Measurements from ENCODE around the gene SNED1.

The SNED1 gene

DNA sequence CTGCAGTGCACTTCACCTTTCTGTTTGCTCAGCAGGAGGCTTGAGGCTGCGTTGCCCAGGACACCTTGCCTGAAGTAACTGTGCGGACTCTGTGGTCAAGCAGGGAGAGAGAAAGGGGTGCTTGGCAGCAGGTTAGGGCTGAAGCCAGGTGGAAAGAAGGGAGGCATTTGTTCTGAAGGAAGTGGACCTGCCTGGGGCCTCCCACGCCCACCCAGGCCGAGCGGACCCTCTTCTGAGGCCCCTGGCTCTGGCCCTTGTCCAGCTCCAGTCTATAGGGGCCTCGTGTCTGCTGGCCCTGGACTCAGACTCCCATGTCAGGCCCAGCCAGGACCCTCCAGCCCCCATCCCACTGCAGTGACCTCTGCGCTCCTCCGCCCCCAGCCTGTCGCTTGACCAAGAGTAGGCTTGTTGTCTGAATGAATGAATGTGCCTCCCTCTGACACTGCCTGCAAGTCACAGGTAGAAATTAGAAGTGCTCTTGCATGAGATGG lies 2.5 kb downstream of the SNED1 start:
- Histone ChIP-seq H3K9me3 (ENCODE audit: control insufficient read depth, low read length) (no peaks in the 10 kb centered on the region), H3K4me1 (peaks cover 25% of the 10 kb centered on the region), H3K36me3 (ENCODE audit: control insufficient read depth, insufficient read depth, low read length) (no peaks in the 10 kb centered on the region), H2AFZ (no peak overlapping the region), H3K27ac (no peak overlapping the region), H3K4me2 (ENCODE audit: low read length) (no peak overlapping the region), H3K4me3 (ENCODE audit: low read depth, low read length) (no peak overlapping the region), H3K9ac (no peak overlapping the region), H3K79me2 (no peaks in the 10 kb centered on the region), H3K27me3 (ENCODE audit: control insufficient read depth, insufficient read depth, low read length) (no peaks in the 10 kb centered on the region)
- TF ChIP-seq, protein P1, sequence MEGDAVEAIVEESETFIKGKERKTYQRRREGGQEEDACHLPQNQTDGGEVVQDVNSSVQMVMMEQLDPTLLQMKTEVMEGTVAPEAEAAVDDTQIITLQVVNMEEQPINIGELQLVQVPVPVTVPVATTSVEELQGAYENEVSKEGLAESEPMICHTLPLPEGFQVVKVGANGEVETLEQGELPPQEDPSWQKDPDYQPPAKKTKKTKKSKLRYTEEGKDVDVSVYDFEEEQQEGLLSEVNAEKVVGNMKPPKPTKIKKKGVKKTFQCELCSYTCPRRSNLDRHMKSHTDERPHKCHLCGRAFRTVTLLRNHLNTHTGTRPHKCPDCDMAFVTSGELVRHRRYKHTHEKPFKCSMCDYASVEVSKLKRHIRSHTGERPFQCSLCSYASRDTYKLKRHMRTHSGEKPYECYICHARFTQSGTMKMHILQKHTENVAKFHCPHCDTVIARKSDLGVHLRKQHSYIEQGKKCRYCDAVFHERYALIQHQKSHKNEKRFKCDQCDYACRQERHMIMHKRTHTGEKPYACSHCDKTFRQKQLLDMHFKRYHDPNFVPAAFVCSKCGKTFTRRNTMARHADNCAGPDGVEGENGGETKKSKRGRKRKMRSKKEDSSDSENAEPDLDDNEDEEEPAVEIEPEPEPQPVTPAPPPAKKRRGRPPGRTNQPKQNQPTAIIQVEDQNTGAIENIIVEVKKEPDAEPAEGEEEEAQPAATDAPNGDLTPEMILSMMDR (IDR thresholded peaks at IDR 0.05): no peak

DNA sequence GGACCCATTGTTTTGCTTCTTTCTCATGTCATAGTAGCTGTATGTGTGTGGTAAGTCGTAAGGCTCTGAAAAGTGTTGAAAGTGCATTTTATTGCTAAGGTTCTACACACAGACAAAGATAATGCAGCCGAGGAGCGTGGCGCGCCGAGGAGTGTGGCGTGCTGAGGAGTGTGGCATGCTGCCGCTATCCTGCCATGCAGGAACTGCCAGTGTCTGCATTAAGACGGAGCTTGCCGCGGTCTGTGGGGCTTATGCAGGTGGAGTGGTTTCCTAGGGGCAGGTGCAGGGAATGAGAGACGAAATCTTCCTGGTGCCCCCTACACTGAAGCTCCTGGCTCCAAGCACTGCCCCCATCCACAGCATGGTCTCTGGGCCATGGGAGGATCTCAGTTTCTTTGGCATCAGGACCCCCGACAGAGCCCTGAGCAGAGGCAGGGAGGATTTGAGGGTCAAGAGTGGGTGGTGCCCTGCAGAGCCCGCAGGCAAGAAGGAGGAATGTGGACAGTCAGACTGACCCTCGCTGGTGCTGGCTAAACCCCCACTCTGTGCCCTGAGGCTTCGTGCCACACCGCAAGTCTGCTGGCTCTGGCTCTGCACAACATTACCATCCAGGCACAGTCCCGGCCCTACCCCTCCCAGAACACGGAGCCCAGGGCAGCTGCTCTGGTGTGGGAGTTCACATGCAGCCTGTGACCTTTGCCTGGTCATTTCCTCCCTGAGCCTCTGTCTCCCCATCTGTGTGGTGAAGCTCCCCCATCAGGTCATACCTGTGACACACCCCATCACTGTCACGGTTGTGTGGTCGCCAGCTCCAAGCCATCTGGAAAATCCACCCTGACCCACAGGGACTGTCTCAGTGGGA lies 3.2 kb downstream of the SNED1 start:
- H3K27me3 ChIP-seq (ENCODE audit: control insufficient read depth, insufficient read depth, low read length): no peaks in the 10 kb centered on the region
- no peaks in the 10 kb centered on the region for H3K36me3 ChIP-seq (ENCODE audit: control insufficient read depth, insufficient read depth, low read length)
- no peak overlapping the region for H3K9ac ChIP-seq
- peaks cover 19% of the 10 kb centered on the region for H3K4me1 ChIP-seq
- no peaks in the 10 kb centered on the region for H3K79me2 ChIP-seq
- H3K4me2 ChIP-seq (ENCODE audit: low read length): no peak overlapping the region
- H3K9me3 ChIP-seq (ENCODE audit: control insufficient read depth, low read length): no peaks in the 10 kb centered on the region
- no peak overlapping the region for H3K27ac ChIP-seq
- H3K4me3 ChIP-seq (ENCODE audit: low read depth, low read length): no peak overlapping the region
- TF ChIP-seq, protein P1 (IDR thresholded peaks at IDR 0.05): no peak
- H2AFZ ChIP-seq: no peak overlapping the region

DNA sequence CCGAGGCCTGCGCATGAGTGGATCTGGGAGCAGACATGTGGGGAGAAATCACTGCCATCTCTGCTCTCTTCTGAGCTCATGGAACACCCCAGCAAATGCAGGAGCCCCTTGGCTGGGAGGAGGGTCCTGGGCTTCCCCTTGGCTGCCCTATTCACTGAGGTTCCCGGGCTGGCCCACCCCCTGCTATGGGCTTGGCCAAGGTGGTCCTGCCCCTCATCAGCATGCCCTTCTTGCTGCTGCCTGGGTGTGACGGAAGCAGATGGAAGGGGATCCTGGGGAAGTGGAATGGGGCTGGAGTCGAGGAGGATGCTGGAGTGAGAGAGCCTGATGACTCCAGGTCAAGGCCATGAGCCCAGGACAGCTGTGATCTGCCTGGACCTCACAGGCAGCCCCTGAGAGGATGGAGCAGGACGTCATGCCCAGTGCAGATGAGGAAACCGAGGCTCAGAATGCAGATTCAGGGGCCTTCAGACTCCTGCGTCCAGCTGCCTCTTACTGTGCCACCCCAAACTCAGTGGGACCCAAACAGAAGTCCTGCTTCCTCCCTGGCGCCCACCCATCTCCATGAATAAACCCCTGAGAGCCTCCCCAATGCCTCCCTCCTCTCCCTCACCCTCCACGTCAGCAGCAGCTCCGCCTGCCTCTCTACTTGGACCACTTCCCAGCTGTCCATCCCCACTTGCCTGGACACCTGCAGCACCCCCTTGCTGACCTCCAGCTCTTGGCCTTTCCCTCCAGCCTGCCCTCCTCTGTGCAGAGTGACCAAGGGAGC lies 4.0 kb downstream of the SNED1 start:
- H3K9me3 ChIP-seq (ENCODE audit: control insufficient read depth, low read length): no peaks in the 10 kb centered on the region
- H3K4me3 ChIP-seq (ENCODE audit: low read depth, low read length): no peak overlapping the region
- H3K4me2 ChIP-seq (ENCODE audit: low read length): no peak overlapping the region
- no peak overlapping the region for H2AFZ ChIP-seq
- no peaks in the 10 kb centered on the region for H3K27me3 ChIP-seq (ENCODE audit: control insufficient read depth, insufficient read depth, low read length)
- TF ChIP-seq, protein P1 (IDR thresholded peaks at IDR 0.05): no peak
- H3K36me3 ChIP-seq (ENCODE audit: control insufficient read depth, insufficient read depth, low read length): no peaks in the 10 kb centered on the region
- no peak overlapping the region for H3K9ac ChIP-seq
- no peaks in the 10 kb centered on the region for H3K79me2 ChIP-seq
- no peak overlapping the region for H3K27ac ChIP-seq
- H3K4me1 ChIP-seq: peaks cover 12% of the 10 kb centered on the region

DNA sequence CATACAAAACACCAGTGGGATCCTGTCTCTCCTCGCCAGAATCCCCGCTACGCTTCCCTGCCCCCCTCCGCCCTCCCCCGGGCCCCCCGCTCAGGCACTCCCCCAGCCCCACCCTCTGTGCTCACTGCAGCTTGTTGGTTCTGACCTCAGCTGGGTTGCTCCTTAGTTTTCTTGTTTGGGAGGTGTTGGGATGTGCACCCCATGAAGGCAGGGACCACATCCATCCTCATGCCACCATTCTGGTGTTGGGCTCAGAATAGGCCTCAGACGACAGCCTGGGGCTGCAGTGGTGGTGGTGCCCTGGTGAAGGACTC lies 4.6 kb downstream of the SNED1 start:
- Histone ChIP-seq H3K9me3 (ENCODE audit: control insufficient read depth, low read length) (no peaks in the 10 kb centered on the region), H2AFZ (no peak overlapping the region), H3K9ac (no peak overlapping the region), H3K79me2 (no peaks in the 10 kb centered on the region), H3K4me3 (ENCODE audit: low read depth, low read length) (no peak overlapping the region), H3K36me3 (ENCODE audit: control insufficient read depth, insufficient read depth, low read length) (no peaks in the 10 kb centered on the region), H3K27me3 (ENCODE audit: control insufficient read depth, insufficient read depth, low read length) (no peaks in the 10 kb centered on the region), H3K4me2 (ENCODE audit: low read length) (no peak overlapping the region), H3K4me1 (peaks cover 7% of the 10 kb centered on the region), H3K27ac (no peak overlapping the region)
- TF ChIP-seq, protein P1 (IDR thresholded peaks at IDR 0.05): no peak
